HCT116 (cell line): ENCODE data around the gene FGF21.

Experiments
- CBX3 ChIP-seq: IDR thresholded peaks from 2 replicates; pipeline ENCODE4 v1.6.1; 2012; ENCODE audit warnings: low read depth
- CTCF ChIP-seq, 3 experiments: fragments of 200-600 bp in 1 of 3; sonication (generic) in 1 of 3; IDR thresholded peaks in 2 of 3; conservative IDR thresholded peaks in 1 of 3; 2 replicates each; pipeline ENCODE4 v1.5.1; 2012 to 2017; ENCODE audit warnings: low read depth in 2 of 3, low read length in 2 of 3, antibody characterized with exemption in 1 of 3, borderline replicate concordance in 1 of 3, control low read depth in 1 of 3, mild to moderate bottlenecking in 1 of 3, mixed read lengths in 1 of 3, mixed run types in 1 of 3, moderate library complexity in 1 of 3; ENCODE audit not compliant: insufficient read depth in 1 of 3
- EZH2 ChIP-seq: fragments of 200-600 bp; sonication (generic); IDR thresholded peaks from 2 replicates; pipeline ENCODE4 v1.6.1; 2017; ENCODE audit warnings: antibody characterized with exemption, mixed run types
- MAX ChIP-seq: IDR thresholded peaks from 2 replicates; pipeline ENCODE4 v1.6.1; 2012
- POLR2A ChIP-seq: IDR thresholded peaks from 2 replicates; pipeline ENCODE4 v1.7.0; 2011; ENCODE audit warnings: borderline replicate concordance; ENCODE audit not compliant: insufficient read depth, insufficient read length; ENCODE audit errors: extremely low read depth
- POLR2AphosphoS5 ChIP-seq: IDR thresholded peaks from 2 replicates; pipeline ENCODE4 v1.6.1; 2011; ENCODE audit warnings: mild to moderate bottlenecking, low read depth, low read length, moderate library complexity
- RAD21 ChIP-seq: IDR thresholded peaks from 2 replicates; pipeline ENCODE4 v1.6.1; 2012; ENCODE audit warnings: low read depth, mild to moderate bottlenecking
- REST ChIP-seq: IDR thresholded peaks from 2 replicates; pipeline ENCODE4 v1.6.1; 2012; ENCODE audit warnings: low read depth
- SIN3A ChIP-seq: IDR thresholded peaks from 2 replicates; pipeline ENCODE4 v1.6.1; 2012; ENCODE audit warnings: low read depth
- YY1 ChIP-seq: IDR thresholded peaks from 2 replicates; pipeline ENCODE4 v1.6.1; 2011; ENCODE audit warnings: low read length, low read depth, moderate library complexity, mild to moderate bottlenecking; ENCODE audit not compliant: insufficient replicate concordance; ENCODE audit errors: extremely low read depth
- ZNF274 ChIP-seq: fragments of 200-500 bp; sonication (Bioruptor generic); IDR thresholded peaks from 2 replicates; pipeline ENCODE4 v1.6.1; 2014; ENCODE audit warnings: mild to moderate bottlenecking, low read depth, low read length, inconsistent platforms
- TF ChIP-seq, protein P1 (sequence below): IDR thresholded peaks from 2 replicates; pipeline ENCODE4 v1.6.1; 2011; ENCODE audit warnings: mild to moderate bottlenecking, low read length, moderate library complexity; ENCODE audit not compliant: insufficient replicate concordance; ENCODE audit errors: extremely low read depth

- TF ChIP-seq CTCF (IDR thresholded peaks at IDR 0.05 in 2 of 3, conservative IDR thresholded peaks at IDR 0.05 in 1 of 3; ENCODE audit: borderline replicate concordance in 1 of 3, insufficient read depth in 1 of 3, low read depth in 2 of 3, low read length in 2 of 3) (no peak), POLR2A (no peak), ZNF274 (no peak), CBX3 (no peak), EZH2 (no peak), SIN3A (no peak), YY1 (no peak), REST (no peak), RAD21 (no peak), MAX (no peak), POLR2AphosphoS5 (no peak)
- TF ChIP-seq, protein P1, sequence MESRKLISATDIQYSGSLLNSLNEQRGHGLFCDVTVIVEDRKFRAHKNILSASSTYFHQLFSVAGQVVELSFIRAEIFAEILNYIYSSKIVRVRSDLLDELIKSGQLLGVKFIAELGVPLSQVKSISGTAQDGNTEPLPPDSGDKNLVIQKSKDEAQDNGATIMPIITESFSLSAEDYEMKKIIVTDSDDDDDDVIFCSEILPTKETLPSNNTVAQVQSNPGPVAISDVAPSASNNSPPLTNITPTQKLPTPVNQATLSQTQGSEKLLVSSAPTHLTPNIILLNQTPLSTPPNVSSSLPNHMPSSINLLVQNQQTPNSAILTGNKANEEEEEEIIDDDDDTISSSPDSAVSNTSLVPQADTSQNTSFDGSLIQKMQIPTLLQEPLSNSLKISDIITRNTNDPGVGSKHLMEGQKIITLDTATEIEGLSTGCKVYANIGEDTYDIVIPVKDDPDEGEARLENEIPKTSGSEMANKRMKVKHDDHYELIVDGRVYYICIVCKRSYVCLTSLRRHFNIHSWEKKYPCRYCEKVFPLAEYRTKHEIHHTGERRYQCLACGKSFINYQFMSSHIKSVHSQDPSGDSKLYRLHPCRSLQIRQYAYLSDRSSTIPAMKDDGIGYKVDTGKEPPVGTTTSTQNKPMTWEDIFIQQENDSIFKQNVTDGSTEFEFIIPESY = no peak
Observed at GRCh38 chr19:48807590-48808308, 52.4 kb downstream of the FGF21 start.
